ENCODE results near the gene SLX4IP. TPM values are rescaled to one million over a fixed set of nuclear protein-coding genes. Genes with fewer than 3 reads are reported as not detected.

SLX4IP gene
- total RNA-seq, 1 experiment from 2014 or later, result 7.4 TPM

DNA sequence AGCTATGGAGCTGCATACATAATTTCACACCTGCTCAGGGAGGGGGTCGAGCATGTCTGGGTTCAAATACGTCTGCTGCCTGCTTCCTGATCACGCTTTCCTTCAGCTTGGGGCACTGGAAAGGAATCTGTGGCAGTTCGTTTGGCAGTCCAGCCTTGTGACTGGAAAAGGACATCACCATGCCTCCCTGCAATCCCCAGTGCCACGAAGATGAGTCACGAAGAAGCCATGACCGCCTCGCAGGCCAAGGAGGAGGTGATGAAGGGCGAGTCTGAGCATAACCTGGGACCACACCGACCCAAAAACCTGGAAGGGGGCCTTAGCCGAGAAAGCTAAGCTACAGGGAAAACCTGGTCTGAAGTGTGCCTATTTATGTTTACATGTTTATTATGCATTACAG, 225.6 kb downstream of the SLX4IP start:
- TF ChIP-seq, protein P1, sequence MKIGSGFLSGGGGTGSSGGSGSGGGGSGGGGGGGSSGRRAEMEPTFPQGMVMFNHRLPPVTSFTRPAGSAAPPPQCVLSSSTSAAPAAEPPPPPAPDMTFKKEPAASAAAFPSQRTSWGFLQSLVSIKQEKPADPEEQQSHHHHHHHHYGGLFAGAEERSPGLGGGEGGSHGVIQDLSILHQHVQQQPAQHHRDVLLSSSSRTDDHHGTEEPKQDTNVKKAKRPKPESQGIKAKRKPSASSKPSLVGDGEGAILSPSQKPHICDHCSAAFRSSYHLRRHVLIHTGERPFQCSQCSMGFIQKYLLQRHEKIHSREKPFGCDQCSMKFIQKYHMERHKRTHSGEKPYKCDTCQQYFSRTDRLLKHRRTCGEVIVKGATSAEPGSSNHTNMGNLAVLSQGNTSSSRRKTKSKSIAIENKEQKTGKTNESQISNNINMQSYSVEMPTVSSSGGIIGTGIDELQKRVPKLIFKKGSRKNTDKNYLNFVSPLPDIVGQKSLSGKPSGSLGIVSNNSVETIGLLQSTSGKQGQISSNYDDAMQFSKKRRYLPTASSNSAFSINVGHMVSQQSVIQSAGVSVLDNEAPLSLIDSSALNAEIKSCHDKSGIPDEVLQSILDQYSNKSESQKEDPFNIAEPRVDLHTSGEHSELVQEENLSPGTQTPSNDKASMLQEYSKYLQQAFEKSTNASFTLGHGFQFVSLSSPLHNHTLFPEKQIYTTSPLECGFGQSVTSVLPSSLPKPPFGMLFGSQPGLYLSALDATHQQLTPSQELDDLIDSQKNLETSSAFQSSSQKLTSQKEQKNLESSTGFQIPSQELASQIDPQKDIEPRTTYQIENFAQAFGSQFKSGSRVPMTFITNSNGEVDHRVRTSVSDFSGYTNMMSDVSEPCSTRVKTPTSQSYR (CRISPR knock-in tag; IDR thresholded peaks at IDR 0.05), result no peak
- TF ChIP-seq, protein P2, sequence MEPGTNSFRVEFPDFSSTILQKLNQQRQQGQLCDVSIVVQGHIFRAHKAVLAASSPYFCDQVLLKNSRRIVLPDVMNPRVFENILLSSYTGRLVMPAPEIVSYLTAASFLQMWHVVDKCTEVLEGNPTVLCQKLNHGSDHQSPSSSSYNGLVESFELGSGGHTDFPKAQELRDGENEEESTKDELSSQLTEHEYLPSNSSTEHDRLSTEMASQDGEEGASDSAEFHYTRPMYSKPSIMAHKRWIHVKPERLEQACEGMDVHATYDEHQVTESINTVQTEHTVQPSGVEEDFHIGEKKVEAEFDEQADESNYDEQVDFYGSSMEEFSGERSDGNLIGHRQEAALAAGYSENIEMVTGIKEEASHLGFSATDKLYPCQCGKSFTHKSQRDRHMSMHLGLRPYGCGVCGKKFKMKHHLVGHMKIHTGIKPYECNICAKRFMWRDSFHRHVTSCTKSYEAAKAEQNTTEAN (CRISPR knock-in tag; IDR thresholded peaks at IDR 0.05), result no peak
- TF ChIP-seq, protein P3, sequence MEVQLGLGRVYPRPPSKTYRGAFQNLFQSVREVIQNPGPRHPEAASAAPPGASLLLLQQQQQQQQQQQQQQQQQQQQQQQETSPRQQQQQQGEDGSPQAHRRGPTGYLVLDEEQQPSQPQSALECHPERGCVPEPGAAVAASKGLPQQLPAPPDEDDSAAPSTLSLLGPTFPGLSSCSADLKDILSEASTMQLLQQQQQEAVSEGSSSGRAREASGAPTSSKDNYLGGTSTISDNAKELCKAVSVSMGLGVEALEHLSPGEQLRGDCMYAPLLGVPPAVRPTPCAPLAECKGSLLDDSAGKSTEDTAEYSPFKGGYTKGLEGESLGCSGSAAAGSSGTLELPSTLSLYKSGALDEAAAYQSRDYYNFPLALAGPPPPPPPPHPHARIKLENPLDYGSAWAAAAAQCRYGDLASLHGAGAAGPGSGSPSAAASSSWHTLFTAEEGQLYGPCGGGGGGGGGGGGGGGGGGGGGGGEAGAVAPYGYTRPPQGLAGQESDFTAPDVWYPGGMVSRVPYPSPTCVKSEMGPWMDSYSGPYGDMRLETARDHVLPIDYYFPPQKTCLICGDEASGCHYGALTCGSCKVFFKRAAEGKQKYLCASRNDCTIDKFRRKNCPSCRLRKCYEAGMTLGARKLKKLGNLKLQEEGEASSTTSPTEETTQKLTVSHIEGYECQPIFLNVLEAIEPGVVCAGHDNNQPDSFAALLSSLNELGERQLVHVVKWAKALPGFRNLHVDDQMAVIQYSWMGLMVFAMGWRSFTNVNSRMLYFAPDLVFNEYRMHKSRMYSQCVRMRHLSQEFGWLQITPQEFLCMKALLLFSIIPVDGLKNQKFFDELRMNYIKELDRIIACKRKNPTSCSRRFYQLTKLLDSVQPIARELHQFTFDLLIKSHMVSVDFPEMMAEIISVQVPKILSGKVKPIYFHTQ (CRISPR knock-in tag; IDR thresholded peaks at IDR 0.05), result no peak
- TF ChIP-seq, protein P4, sequence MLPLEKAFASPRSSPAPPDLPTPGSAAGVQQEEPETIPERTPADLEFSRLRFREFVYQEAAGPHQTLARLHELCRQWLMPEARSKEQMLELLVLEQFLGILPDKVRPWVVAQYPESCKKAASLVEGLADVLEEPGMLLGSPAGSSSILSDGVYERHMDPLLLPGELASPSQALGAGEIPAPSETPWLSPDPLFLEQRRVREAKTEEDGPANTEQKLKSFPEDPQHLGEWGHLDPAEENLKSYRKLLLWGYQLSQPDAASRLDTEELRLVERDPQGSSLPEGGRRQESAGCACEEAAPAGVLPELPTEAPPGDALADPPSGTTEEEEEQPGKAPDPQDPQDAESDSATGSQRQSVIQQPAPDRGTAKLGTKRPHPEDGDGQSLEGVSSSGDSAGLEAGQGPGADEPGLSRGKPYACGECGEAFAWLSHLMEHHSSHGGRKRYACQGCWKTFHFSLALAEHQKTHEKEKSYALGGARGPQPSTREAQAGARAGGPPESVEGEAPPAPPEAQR (CRISPR knock-in tag; IDR thresholded peaks at IDR 0.05), result no peak
- TF ChIP-seq NR3C1 (CRISPR knock-in tag; conservative IDR thresholded peaks at IDR 0.05; ENCODE audit: low read depth) (no peak), TEAD4 (CRISPR knock-in tag; IDR thresholded peaks at IDR 0.05) (no peak), ETV6 (CRISPR knock-in tag; IDR thresholded peaks at IDR 0.05) (no peak), ZNF121 (CRISPR knock-in tag; IDR thresholded peaks at IDR 0.05) (no peak), ZNF219 (CRISPR knock-in tag; IDR thresholded peaks at IDR 0.05; ENCODE audit: borderline replicate concordance) (no peak)
- TF ChIP-seq, protein P5, sequence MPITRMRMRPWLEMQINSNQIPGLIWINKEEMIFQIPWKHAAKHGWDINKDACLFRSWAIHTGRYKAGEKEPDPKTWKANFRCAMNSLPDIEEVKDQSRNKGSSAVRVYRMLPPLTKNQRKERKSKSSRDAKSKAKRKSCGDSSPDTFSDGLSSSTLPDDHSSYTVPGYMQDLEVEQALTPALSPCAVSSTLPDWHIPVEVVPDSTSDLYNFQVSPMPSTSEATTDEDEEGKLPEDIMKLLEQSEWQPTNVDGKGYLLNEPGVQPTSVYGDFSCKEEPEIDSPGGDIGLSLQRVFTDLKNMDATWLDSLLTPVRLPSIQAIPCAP (CRISPR knock-in tag; IDR thresholded peaks at IDR 0.05), result no peak
- Mint-ChIP-seq H3K27me3 (ENCODE audit: low read depth) (no peaks in the 10 kb centered on the region), H3K9me3 (no peaks in the 10 kb centered on the region), H3K27ac (peak overlapping the region; percentile 95), H3K36me3 (peaks cover 76% of the 10 kb centered on the region), H3K4me3 (peak overlapping the region; percentile 18; the same call in 1 of the 2 replicates), H3K4me1 (peaks cover 95% of the 10 kb centered on the region)
- DNase-seq (ENCODE audit: low spot score) (no peak), ATAC-seq (no peak)
- CTCF ChIA-PET, result no interaction called here
- POLR2A ChIA-PET, result no interaction called here

DNA sequence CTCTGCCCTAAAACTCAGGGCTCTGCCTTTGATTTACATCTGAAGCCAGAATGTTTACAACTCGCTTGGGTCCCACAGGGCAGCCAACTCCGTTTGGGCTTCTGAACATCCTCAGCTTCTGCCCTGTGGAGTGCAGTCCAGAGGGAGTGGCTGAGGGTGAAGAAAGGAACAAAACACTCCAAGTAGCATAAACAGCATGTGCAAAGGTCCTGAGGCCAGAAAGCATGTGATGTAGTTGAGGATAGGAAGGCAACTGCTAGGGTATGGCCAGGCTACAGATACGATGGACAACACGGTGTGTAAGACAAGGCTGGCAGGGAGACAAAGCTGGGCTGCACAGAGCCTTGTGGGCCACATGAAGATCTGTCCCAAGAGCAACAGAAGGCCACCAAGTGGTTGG, 226.2 kb downstream of the SLX4IP start:
- Mint-ChIP-seq H3K4me1 (peaks cover 95% of the 10 kb centered on the region), H3K27ac (peak overlapping the region; percentile 92), H3K4me3 (no peak overlapping the region), H3K9me3 (no peaks in the 10 kb centered on the region), H3K27me3 (ENCODE audit: low read depth) (no peaks in the 10 kb centered on the region), H3K36me3 (peaks cover 71% of the 10 kb centered on the region)
- TF ChIP-seq ZNF396 (CRISPR knock-in tag; IDR thresholded peaks at IDR 0.05; ENCODE audit: borderline replicate concordance), result no peak
- TF ChIP-seq ZNF138 (CRISPR knock-in tag; conservative IDR thresholded peaks at IDR 0.05), result no peak
- no peak for TF ChIP-seq SMAD4 (CRISPR knock-in tag; IDR thresholded peaks at IDR 0.05)
- TF ChIP-seq, protein P6, sequence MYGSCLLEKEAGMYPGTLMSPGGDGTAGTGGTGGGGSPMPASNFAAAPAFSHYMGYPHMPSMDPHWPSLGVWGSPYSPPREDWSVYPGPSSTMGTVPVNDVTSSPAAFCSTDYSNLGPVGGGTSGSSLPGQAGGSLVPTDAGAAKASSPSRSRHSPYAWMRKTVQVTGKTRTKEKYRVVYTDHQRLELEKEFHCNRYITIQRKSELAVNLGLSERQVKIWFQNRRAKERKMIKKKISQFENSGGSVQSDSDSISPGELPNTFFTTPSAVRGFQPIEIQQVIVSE (CRISPR knock-in tag; IDR thresholded peaks at IDR 0.05; ENCODE audit: borderline replicate concordance), result no peak
- TF ChIP-seq GTF2I (CRISPR knock-in tag; conservative IDR thresholded peaks at IDR 0.05), result peak; percentile 68
- TF ChIP-seq JUN (CRISPR knock-in tag; IDR thresholded peaks at IDR 0.05), result no peak
- TF ChIP-seq, protein P7, sequence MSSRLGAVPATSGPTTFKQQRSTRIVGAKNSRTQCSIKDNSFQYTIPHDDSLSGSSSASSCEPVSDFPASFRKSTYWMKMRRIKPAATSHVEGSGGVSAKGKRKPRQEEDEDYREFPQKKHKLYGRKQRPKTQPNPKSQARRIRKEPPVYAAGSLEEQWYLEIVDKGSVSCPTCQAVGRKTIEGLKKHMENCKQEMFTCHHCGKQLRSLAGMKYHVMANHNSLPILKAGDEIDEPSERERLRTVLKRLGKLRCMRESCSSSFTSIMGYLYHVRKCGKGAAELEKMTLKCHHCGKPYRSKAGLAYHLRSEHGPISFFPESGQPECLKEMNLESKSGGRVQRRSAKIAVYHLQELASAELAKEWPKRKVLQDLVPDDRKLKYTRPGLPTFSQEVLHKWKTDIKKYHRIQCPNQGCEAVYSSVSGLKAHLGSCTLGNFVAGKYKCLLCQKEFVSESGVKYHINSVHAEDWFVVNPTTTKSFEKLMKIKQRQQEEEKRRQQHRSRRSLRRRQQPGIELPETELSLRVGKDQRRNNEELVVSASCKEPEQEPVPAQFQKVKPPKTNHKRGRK (CRISPR knock-in tag; IDR thresholded peaks at IDR 0.05; ENCODE audit: borderline replicate concordance), result no peak
- ATAC-seq (no peak), DNase-seq (ENCODE audit: low spot score) (no peak)
- CTCF ChIA-PET, result no interaction called here
- POLR2A ChIA-PET, result no interaction called here

Measured in WTC11 (cell line).